GM13976 (cell line): ENCODE data around the gene POLDIP2.

Experiments used
- DNase-seq: peaks from one replicate; pipeline ENCODE4 v3.0.0; 2012; ENCODE audit warnings: low spot score
- CTCF ChIP-seq: IDR thresholded peaks from 2 replicates; pipeline ENCODE4 v1.5.1; 2012; ENCODE audit warnings: borderline replicate concordance, mild to moderate bottlenecking; ENCODE audit not compliant: insufficient read depth; ENCODE audit errors: extremely low read depth, missing control alignments, control extremely low read depth
- in situ Hi-C: fragments of 300-500 bp; cut with MboI; formaldehyde crosslinking; loops from one replicate; pipeline ENCODE4 v1.12.0; 2022; ENCODE audit warnings: low sequenced_read_pairs, mixed read lengths, inconsistent platforms; ENCODE audit not compliant: unreplicated experiment

The POLDIP2 gene

GRCh38 chr17:28328325-28328724, 29.0 kb downstream of the POLDIP2 start:
- no peak for TF ChIP-seq CTCF
- in situ Hi-C loops, result no loop called here

GRCh38 chr17:28327709-28328108, 29.6 kb downstream of the POLDIP2 start:
- no peak for DNase-seq
- in situ Hi-C loops, result no loop called here
- no peak for TF ChIP-seq CTCF

More at GRCh38 chr17:28328325-28328724, 29.0 kb downstream of the POLDIP2 start:
- no peak for DNase-seq

GRCh38 chr17:28327031-28327607, 30.2 kb downstream of the POLDIP2 start:
- in situ Hi-C loops, result no loop called here

GRCh38 chr17:28326114-28326513, 31.2 kb downstream of the POLDIP2 start:
- TF ChIP-seq CTCF, result no peak
- no peak for DNase-seq
- in situ Hi-C loops, result no loop called here

More at GRCh38 chr17:28327031-28327607, 30.2 kb downstream of the POLDIP2 start:
- DNase-seq, result no peak
- no peak for TF ChIP-seq CTCF

- in situ Hi-C loops, result no loop called here
- no peak for TF ChIP-seq CTCF
- no peak for DNase-seq
Observed at GRCh38 chr17:28325211-28325610, 32.1 kb downstream of the POLDIP2 start.

GRCh38 chr17:28324781-28325180, 32.5 kb downstream of the POLDIP2 start:
- no peak for DNase-seq
- no peak for TF ChIP-seq CTCF
- in situ Hi-C loops, result no loop called here
